Activated B cell treated with CpG ODN at 0.5 μM for 24 hours (primary cell): ENCODE results near the gene NSL1. TPM values are rescaled to one million over a fixed set of nuclear protein-coding genes. Genes with fewer than 3 reads are reported as not detected.
"Not testable (repeated sequence)": the region's sequence is repeated elsewhere in the genome, so short reads cannot be mapped to it uniquely, and the experiment has no call there.

Source experiments
- ATAC-seq: fragments of 200-7000 bp; cut with Tn5 transposase; one replicate; pipeline ENCODE4 v1.10.0; 2021; ENCODE audit warnings: low read depth, mild to moderate bottlenecking, moderate library complexity
- CTCF ChIA-PET: fragments of 350-600 bp; sonication (Branson Sonifier 250); formaldehyde crosslinking; loops from one replicate; lab custom pipeline; 2021; ENCODE audit warnings: antibody characterized with exemption; lab: Charles Lee
- POLR2A ChIA-PET: fragments of 350-600 bp; sonication (Branson Sonifier 250); formaldehyde crosslinking; loops from one replicate; lab custom pipeline; 2021; ENCODE audit warnings: antibody characterized with exemption; lab: Charles Lee
- DNase-seq: peaks from one replicate; pipeline ENCODE4 v3.0.0; 2022
- H3K27ac Mint-ChIP-seq: one replicate; pipeline ENCODE4 v1.8.0; 2020; ENCODE audit warnings: mixed read lengths
- H3K27me3 Mint-ChIP-seq: one replicate; pipeline ENCODE4 v1.8.0; 2021; ENCODE audit warnings: mixed read lengths
- H3K36me3 Mint-ChIP-seq: one replicate; pipeline ENCODE4 v1.8.0; 2021; ENCODE audit warnings: low read depth, mixed read lengths
- H3K4me1 Mint-ChIP-seq: one replicate; pipeline ENCODE4 v1.8.0; 2021; ENCODE audit warnings: mixed read lengths
- H3K4me3 Mint-ChIP-seq: one replicate; pipeline ENCODE4 v1.8.0; 2020; ENCODE audit warnings: mild to moderate bottlenecking, mixed read lengths
- H3K9me3 Mint-ChIP-seq: one replicate; pipeline ENCODE4 v1.8.0; 2020; ENCODE audit warnings: mixed read lengths
- intact Hi-C: fragments of 100-400 bp; cut with micrococcal nuclease; formaldehyde crosslinking; loops from one replicate; pipeline ENCODE4 v1.15.1; 2024
- total RNA-seq: library from RNA; stranded (reverse); gene quantifications from 2 replicates; pipeline ENCODE4 v1.2.3, GENCODE V29; 2022
- TF ChIP-seq, protein P1 (sequence below): fragments of 200-600 bp; IDR thresholded peaks from one replicate; pipeline ENCODE4 v1.8.0; 2022; ENCODE audit warnings: antibody characterized with exemption, mild to moderate bottlenecking

Gene NSL1
- total RNA-seq, 1 donor from 2014 or later = 44.5 TPM

DNA sequence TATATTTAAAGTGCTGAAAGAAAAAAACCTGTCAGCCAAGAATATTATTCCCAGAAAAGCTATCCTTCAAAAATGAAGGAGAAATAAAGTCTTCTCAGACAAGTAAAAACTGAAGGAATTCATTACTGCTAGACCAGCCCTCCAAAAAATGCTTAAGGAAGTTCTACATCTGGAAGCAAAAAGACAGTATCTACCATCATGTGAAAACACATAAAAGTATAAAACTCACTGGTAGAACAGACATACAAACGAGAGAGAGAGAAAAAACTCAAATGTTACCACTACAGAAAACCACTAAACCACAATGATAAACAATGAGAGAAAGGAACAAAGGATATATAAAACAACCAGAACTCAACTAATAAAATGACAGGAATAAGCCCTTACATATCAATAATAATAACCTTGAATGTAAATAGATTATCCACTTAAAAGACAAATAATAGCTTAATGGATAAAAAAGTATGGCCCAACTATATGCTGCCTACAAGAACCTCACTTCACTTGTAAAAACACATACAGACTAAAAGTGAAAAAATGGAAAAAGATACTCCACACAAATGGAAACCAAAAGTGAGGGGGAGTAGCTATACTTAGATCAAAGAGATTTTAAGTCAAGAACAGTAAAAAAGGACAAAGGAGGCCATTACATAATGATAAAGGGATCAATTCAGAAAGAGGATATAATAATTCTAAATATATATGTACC lies 22.0 kb downstream of the NSL1 start:
- ChIA-PET POLR2A (interaction anchor here (0.6 to 1.2 kb wide), 2 partner anchors 20 to 241 kb away, joined by 3 to 4 read pairs; no protein-coding TSS in a partner anchor), CTCF (interaction anchor here (1.3 to 1.4 kb wide), 2 partner anchors 18 to 104 kb away, joined by 3 to 4 read pairs; no protein-coding TSS in a partner anchor)
- TF ChIP-seq, protein P1, sequence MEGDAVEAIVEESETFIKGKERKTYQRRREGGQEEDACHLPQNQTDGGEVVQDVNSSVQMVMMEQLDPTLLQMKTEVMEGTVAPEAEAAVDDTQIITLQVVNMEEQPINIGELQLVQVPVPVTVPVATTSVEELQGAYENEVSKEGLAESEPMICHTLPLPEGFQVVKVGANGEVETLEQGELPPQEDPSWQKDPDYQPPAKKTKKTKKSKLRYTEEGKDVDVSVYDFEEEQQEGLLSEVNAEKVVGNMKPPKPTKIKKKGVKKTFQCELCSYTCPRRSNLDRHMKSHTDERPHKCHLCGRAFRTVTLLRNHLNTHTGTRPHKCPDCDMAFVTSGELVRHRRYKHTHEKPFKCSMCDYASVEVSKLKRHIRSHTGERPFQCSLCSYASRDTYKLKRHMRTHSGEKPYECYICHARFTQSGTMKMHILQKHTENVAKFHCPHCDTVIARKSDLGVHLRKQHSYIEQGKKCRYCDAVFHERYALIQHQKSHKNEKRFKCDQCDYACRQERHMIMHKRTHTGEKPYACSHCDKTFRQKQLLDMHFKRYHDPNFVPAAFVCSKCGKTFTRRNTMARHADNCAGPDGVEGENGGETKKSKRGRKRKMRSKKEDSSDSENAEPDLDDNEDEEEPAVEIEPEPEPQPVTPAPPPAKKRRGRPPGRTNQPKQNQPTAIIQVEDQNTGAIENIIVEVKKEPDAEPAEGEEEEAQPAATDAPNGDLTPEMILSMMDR = no peak
- intact Hi-C loops = no loop called here
- H3K4me1 Mint-ChIP-seq = peaks cover 26% of the 10 kb centered on the region
- peaks cover 32% of the 10 kb centered on the region for H3K9me3 Mint-ChIP-seq
- H3K4me3 Mint-ChIP-seq = no peak overlapping the region
- ATAC-seq (no peak), DNase-seq (no peak)
- no peaks in the 10 kb centered on the region for H3K27me3 Mint-ChIP-seq
- H3K36me3 Mint-ChIP-seq = peaks cover 78% of the 10 kb centered on the region
- no peak overlapping the region for H3K27ac Mint-ChIP-seq

DNA sequence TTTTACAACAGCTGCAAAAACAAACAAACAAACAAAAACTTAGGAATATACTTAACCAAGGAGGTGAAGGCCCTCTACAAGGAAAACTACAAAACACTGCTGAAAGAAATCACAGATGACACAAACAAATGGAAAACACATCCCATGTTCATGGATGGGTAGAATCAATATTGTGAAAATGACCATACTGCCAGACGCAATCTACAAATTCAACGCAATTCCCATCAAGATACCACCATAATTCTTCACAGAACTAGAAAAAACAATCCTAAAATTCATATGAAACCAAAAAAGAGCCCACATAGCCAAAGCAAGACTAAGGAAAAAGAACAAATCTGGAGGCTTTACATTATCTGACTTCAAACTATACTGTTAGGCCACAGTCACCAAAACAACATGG lies 24.8 kb downstream of the NSL1 start:
- POLR2A ChIA-PET, DNase-seq, intact Hi-C loops, H3K27me3 Mint-ChIP-seq, ATAC-seq, CTCF ChIA-PET, H3K27ac Mint-ChIP-seq, H3K4me3 Mint-ChIP-seq: not testable (repeated sequence)
- peaks cover 12% of the 10 kb centered on the region for H3K4me1 Mint-ChIP-seq
- H3K9me3 Mint-ChIP-seq = peaks cover 32% of the 10 kb centered on the region
- peaks cover 77% of the 10 kb centered on the region for H3K36me3 Mint-ChIP-seq

DNA sequence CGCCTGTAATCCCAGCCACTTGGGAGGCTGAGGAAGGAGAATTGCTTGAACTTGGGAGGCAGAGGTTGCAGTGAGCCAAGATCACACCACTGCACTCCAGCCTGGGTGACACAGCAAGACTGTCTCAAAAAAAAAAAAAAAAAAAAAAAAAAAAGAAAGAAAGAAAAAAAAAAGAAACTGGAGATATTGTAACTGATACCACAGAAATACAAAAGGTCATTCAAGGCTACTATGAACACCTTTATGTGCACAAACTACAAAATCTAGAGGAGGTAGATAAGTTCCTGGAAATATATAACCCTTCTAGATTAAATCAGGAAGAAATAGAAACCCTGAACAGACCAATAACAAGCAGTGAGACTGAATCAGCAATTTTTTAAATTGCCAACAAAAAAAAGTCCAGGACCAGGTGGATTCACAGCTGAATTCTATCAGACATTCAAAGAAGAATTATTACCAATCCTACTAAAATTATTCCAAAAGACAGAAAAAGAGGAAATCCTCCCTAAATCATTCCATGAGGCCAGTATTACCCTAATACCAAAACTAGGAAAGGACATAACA lies 26.8 kb downstream of the NSL1 start:
- peaks cover 70% of the 10 kb centered on the region for H3K36me3 Mint-ChIP-seq
- POLR2A ChIA-PET = not testable (repeated sequence)

DNA sequence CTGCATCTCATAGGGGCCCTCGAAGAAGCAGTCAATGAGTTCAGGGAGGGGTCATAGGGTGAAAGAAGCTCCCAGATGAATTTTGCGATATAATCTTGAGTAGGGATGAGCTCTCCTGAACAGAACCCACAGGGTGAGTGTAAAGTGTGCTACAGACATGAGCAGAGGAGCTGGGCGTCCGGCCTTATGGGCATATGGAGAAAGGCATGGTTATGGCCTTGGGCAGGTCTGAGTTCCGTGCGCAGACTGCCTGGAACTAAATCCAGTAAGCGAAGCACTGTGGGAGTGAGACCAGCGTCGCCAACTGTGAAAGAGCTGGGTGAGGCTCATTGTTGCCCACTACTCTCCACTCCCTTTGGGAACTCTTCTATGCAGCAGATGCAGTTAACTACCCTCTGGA lies 28.7 kb downstream of the NSL1 start:
- Mint-ChIP-seq H3K4me3 (no peak overlapping the region), H3K27me3 (no peaks in the 10 kb centered on the region), H3K4me1 (peaks cover 7% of the 10 kb centered on the region), H3K9me3 (peaks cover 8% of the 10 kb centered on the region), H3K27ac (no peak overlapping the region), H3K36me3 (peaks cover 55% of the 10 kb centered on the region)
- TF ChIP-seq, protein P1 = no peak
- ATAC-seq (no peak), DNase-seq (no peak)
- POLR2A ChIA-PET = no interaction called here
- intact Hi-C loops = no loop called here
- CTCF ChIA-PET = interaction anchor here (2.8 kb wide), 1 partner anchor 98 kb away, joined by 14 read pairs; no protein-coding TSS in a partner anchor

More for the DNA sequence above, 26.8 kb downstream of the NSL1 start:
- H3K4me3 Mint-ChIP-seq, CTCF ChIA-PET, H3K27me3 Mint-ChIP-seq, DNase-seq, intact Hi-C loops, ATAC-seq, H3K27ac Mint-ChIP-seq: not testable (repeated sequence)
- Mint-ChIP-seq H3K4me1 (peaks cover 11% of the 10 kb centered on the region), H3K9me3 (peaks cover 23% of the 10 kb centered on the region)

DNA sequence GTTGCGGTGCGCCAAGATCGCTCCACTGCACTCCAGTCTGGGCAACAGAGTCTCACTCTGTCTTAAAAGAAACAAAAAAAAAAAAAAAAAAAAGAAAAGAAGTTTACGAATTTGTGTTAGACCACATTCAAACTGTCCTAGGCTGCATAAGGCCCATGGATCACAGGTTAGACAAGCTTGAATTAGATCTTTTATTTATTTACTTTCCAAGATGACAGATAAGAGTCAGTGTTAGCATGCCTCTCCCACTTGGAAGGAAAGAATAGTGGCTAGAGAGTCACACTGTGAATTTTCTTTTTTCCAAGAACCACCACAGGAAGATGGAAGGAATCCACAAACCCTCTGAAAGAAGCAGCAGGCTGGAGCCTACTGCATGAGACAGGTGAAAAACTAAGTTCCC lies 29.3 kb downstream of the NSL1 start:
- Mint-ChIP-seq H3K27me3 (no peaks in the 10 kb centered on the region), H3K36me3 (peaks cover 52% of the 10 kb centered on the region), H3K4me1 (peaks cover 7% of the 10 kb centered on the region), H3K9me3 (peaks cover 2% of the 10 kb centered on the region), H3K27ac (no peak overlapping the region), H3K4me3 (no peak overlapping the region)
- TF ChIP-seq, protein P1 = no peak
- POLR2A ChIA-PET = interaction anchor here (0.6 kb wide), 1 partner anchor 35 kb away, joined by 3 read pairs; no protein-coding TSS in a partner anchor
- DNase-seq = no peak
- CTCF ChIA-PET = interaction anchor here (2.8 kb wide), 1 partner anchor 97 kb away, joined by 14 read pairs; no protein-coding TSS in a partner anchor
- intact Hi-C loops = no loop called here
- ATAC-seq = no peak
